Lower leg skin (tissue), 3 donors: Measurements from ENCODE around the gene DSCAML1.

Experiments
- POLR2A ChIP-seq, 2 donors: fragments of 450-650 bp; IDR thresholded peaks; one replicate each; pipeline ENCODE4 v1.6.1; 2016 to 2017; ENCODE audit warnings: antibody characterized with exemption in 2 of 2, mild to moderate bottlenecking in 1 of 2, moderate library complexity in 1 of 2
- TF ChIP-seq, protein P1 (sequence below), 3 donors: fragments of 450-650 bp; IDR thresholded peaks; one replicate each; pipeline ENCODE4 v1.5.1; 2016; ENCODE audit warnings: antibody characterized with exemption in 3 of 3, mild to moderate bottlenecking in 3 of 3, moderate library complexity in 2 of 3

DNA sequence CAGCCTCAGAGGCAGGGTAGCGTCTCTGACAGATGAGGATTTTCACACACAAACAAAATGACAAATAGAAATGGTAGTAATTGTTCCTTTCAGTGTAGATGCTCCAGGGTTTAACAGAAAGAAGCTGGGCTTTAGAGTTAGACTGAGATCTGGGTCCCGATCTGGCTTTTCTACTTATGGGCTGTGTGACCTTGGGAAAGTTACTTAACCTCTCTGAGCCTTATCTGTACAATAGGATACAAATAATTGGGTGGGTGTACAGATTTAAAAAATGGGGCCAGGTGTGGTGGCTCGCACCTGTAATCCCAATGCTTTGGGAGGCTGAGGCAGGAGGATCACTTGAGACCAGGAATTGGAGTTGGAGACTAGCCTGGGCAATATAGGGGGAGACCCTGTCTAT lies 264.4 kb downstream of the DSCAML1 start:
- TF ChIP-seq, protein P1, sequence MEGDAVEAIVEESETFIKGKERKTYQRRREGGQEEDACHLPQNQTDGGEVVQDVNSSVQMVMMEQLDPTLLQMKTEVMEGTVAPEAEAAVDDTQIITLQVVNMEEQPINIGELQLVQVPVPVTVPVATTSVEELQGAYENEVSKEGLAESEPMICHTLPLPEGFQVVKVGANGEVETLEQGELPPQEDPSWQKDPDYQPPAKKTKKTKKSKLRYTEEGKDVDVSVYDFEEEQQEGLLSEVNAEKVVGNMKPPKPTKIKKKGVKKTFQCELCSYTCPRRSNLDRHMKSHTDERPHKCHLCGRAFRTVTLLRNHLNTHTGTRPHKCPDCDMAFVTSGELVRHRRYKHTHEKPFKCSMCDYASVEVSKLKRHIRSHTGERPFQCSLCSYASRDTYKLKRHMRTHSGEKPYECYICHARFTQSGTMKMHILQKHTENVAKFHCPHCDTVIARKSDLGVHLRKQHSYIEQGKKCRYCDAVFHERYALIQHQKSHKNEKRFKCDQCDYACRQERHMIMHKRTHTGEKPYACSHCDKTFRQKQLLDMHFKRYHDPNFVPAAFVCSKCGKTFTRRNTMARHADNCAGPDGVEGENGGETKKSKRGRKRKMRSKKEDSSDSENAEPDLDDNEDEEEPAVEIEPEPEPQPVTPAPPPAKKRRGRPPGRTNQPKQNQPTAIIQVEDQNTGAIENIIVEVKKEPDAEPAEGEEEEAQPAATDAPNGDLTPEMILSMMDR (IDR thresholded peaks at IDR 0.05), result no peak
- no peak for TF ChIP-seq POLR2A (IDR thresholded peaks at IDR 0.05)
